ENCODE results near the gene ATP2B2.

The ATP2B2 gene

DNA sequence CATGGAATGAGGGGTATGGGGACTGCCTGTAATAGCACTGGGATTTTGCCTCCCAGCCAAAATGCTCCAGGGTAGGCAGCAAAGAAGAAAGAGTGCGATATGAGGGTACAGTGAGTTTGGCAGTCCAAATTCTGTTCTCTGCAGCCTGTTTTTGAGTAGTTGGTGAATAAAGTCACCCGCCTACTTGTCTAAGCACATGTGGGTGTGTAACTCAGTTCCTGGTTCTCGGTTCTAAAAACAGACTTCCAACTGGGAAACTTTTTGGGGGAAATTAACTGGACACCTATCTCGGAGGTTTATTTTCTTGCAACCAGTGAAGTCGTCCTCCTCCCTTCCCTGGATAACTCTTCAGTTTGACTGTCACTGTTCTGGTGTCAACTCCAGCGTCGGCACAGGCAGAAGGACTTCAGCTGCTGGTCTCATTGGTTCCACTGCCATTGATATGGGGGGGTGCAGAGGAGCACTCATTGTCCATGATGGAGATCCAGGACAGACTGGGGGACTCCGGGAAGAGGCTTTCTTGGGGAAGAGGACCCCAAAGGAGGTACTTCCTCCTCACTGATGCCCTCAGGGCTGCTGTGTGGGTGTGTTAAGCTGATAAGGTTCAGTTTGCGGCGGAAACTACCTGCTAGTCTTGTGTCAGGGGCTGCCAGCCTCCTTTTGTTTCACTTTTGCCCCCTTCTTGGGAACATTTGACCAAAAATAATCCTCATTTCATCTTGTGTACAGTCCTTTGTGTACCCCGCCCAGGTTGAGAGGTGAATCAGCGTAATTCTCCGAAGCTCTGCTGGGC lies 225.8 kb downstream of the ATP2B2 start:
- DNase-seq (ENCODE audit: low spot score), result no peak
- Histone ChIP-seq H3K27ac (ENCODE audit: poor library complexity, severe bottlenecking) (no peak overlapping the region), H3K36me3 (ENCODE audit: low read depth) (peaks cover 63% of the 10 kb centered on the region), H3K27me3 (ENCODE audit: insufficient read depth, poor library complexity, severe bottlenecking) (no peaks in the 10 kb centered on the region), H3K9me3 (ENCODE audit: severe bottlenecking) (no peaks in the 10 kb centered on the region), H3K4me3 (ENCODE audit: severe bottlenecking) (no peak overlapping the region), H3K4me1 (ENCODE audit: insufficient read depth, poor library complexity, severe bottlenecking) (no peaks in the 10 kb centered on the region)
- ATAC-seq (ENCODE audit: low read depth), result no peak
- TF ChIP-seq, protein P1, sequence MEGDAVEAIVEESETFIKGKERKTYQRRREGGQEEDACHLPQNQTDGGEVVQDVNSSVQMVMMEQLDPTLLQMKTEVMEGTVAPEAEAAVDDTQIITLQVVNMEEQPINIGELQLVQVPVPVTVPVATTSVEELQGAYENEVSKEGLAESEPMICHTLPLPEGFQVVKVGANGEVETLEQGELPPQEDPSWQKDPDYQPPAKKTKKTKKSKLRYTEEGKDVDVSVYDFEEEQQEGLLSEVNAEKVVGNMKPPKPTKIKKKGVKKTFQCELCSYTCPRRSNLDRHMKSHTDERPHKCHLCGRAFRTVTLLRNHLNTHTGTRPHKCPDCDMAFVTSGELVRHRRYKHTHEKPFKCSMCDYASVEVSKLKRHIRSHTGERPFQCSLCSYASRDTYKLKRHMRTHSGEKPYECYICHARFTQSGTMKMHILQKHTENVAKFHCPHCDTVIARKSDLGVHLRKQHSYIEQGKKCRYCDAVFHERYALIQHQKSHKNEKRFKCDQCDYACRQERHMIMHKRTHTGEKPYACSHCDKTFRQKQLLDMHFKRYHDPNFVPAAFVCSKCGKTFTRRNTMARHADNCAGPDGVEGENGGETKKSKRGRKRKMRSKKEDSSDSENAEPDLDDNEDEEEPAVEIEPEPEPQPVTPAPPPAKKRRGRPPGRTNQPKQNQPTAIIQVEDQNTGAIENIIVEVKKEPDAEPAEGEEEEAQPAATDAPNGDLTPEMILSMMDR (IDR thresholded peaks at IDR 0.05; ENCODE audit: poor library complexity, severe bottlenecking), result no peak

DNA sequence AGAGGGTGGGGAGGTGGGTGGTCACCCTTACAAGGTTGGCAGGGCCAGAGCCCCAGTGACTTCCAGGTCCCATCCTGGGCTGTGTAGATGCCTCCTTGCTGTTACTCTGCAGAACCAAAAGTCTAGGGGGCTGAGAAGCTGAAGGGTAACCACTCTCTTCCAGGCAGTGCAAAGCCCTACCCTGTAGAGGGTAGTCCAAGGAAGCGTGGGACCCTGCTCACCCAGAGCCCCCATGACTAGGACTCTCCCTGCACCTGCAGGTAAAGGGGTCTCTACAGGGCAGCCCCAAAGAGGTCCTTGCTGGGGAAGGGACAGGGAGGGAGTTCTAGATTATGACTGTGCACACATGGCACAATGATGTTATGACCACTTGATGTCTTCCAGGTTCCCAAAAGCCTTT lies 226.9 kb downstream of the ATP2B2 start:
- no peaks in the 10 kb centered on the region for H3K27me3 ChIP-seq (ENCODE audit: insufficient read depth, poor library complexity, severe bottlenecking)
- no peak overlapping the region for H3K4me3 ChIP-seq (ENCODE audit: severe bottlenecking)
- peaks cover 69% of the 10 kb centered on the region for H3K36me3 ChIP-seq (ENCODE audit: low read depth)
- DNase-seq (ENCODE audit: low spot score) (no peak), ATAC-seq (ENCODE audit: low read depth) (no peak)
- no peaks in the 10 kb centered on the region for H3K9me3 ChIP-seq (ENCODE audit: severe bottlenecking)
- no peak overlapping the region for H3K27ac ChIP-seq (ENCODE audit: poor library complexity, severe bottlenecking)
- TF ChIP-seq, protein P1 (IDR thresholded peaks at IDR 0.05; ENCODE audit: poor library complexity, severe bottlenecking), result no peak
- no peaks in the 10 kb centered on the region for H3K4me1 ChIP-seq (ENCODE audit: insufficient read depth, poor library complexity, severe bottlenecking)

DNA sequence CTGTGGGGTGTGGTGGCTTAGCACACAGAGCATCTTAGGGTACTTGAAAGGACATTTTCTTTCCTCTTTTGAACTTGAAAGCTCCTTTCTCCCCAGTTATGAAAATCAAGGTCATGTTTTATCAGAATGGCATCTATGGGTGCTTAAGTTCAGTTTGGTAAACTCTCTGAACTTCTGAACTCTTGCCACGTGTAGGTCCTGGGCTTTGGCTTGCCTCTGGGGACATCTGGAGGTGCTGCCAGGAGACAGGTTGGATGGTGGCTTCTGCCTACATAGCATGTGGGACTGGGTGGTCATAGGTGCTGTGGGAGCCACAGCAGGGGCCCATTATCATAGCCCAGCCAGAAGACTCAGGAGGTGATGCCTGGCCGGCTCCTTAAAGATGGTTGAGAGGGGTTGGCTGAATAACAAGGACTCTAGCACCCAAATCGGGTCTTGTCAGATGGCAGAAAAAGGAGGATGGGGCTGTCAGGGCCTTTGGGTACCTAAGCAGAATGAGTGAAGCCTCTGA lies 228.2 kb downstream of the ATP2B2 start:
- no peaks in the 10 kb centered on the region for H3K4me1 ChIP-seq (ENCODE audit: insufficient read depth, poor library complexity, severe bottlenecking)
- H3K9me3 ChIP-seq (ENCODE audit: severe bottlenecking), result no peaks in the 10 kb centered on the region
- TF ChIP-seq, protein P1 (IDR thresholded peaks at IDR 0.05; ENCODE audit: poor library complexity, severe bottlenecking), result no peak
- ATAC-seq (ENCODE audit: low read depth) (no peak), DNase-seq (ENCODE audit: low spot score) (no peak)
- no peak overlapping the region for H3K27ac ChIP-seq (ENCODE audit: poor library complexity, severe bottlenecking)
- no peaks in the 10 kb centered on the region for H3K27me3 ChIP-seq (ENCODE audit: insufficient read depth, poor library complexity, severe bottlenecking)
- no peak overlapping the region for H3K4me3 ChIP-seq (ENCODE audit: severe bottlenecking)
- peaks cover 63% of the 10 kb centered on the region for H3K36me3 ChIP-seq (ENCODE audit: low read depth)

DNA sequence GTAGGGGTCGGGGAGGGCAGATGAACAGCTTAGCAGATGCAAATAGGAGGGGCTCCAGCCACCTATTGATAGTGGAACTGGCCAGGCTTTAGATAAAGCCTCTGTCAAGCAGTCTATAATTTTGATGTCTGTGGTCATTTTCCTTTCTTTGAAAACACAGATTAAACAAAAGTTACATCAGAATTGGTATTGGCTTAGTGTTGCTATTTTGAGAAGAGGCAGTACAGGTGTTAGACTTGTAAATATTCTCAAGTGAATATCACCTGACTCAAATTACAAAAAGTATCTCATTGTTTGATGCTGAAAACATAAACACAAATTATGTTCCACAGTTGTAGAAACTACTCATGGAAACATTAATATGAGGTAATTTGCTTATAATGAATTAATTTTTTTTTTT lies 230.8 kb downstream of the ATP2B2 start:
- Histone ChIP-seq H3K4me1 (ENCODE audit: insufficient read depth, poor library complexity, severe bottlenecking) (no peaks in the 10 kb centered on the region), H3K9me3 (ENCODE audit: severe bottlenecking) (no peaks in the 10 kb centered on the region), H3K36me3 (ENCODE audit: low read depth) (peaks cover 70% of the 10 kb centered on the region), H3K27ac (ENCODE audit: poor library complexity, severe bottlenecking) (no peak overlapping the region), H3K27me3 (ENCODE audit: insufficient read depth, poor library complexity, severe bottlenecking) (no peaks in the 10 kb centered on the region), H3K4me3 (ENCODE audit: severe bottlenecking) (no peak overlapping the region)
- no peak for DNase-seq (ENCODE audit: low spot score)
- TF ChIP-seq, protein P1 (IDR thresholded peaks at IDR 0.05; ENCODE audit: poor library complexity, severe bottlenecking), result no peak
- no peak for ATAC-seq (ENCODE audit: low read depth)

All from RWPE2 (cell line).